ENCODE data around the gene AFG3L2. TPM values are rescaled to one million over a fixed set of nuclear protein-coding genes. Genes with fewer than 3 reads are reported as not detected.

Gene AFG3L2
- total and polyA plus RNA-seq, 2 of the 8 experiments (the other 6 are each of a cell fraction or from before 2014, with no cell fraction given) = 29.7 to 84.8 TPM

DNA sequence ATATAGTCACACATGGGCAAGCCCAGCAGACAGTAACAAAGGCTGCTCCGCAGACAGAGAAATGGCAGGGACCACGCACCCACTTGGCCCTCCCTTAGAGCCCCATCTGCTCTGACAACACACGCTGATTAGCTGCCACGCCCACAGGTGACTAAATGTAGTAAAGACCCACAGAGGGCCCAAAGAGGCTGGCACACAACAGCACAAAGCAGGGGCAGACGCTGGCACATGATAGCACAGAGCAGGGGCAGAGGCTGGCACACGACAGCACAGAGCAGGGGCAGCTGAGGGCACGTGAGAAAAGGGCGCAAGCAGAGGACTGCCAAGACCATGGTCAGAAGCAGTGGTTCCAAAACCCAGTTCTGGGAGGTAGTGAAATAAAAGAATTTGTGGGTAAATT is 10.6 kb downstream of the AFG3L2 start:
- POLR2A ChIA-PET (ENCODE audit: partially characterized antibody) = no interaction called here
- TF ChIP-seq BRCA1 (IDR thresholded peaks at IDR 0.05; ENCODE audit: low read depth, low read length) (no peak), CEBPB (IDR thresholded peaks at IDR 0.05; ENCODE audit: low read depth, low read length) (no peak), GTF2F1 (IDR thresholded peaks at IDR 0.05; ENCODE audit: borderline replicate concordance, low read depth, low read length) (no peak), TAF1 (IDR thresholded peaks at IDR 0.05; ENCODE audit: low read depth, low read length) (no peak), KDM5A (IDR thresholded peaks at IDR 0.05; ENCODE audit: low read length) (no peak)
- TF ChIP-seq, protein P1, sequence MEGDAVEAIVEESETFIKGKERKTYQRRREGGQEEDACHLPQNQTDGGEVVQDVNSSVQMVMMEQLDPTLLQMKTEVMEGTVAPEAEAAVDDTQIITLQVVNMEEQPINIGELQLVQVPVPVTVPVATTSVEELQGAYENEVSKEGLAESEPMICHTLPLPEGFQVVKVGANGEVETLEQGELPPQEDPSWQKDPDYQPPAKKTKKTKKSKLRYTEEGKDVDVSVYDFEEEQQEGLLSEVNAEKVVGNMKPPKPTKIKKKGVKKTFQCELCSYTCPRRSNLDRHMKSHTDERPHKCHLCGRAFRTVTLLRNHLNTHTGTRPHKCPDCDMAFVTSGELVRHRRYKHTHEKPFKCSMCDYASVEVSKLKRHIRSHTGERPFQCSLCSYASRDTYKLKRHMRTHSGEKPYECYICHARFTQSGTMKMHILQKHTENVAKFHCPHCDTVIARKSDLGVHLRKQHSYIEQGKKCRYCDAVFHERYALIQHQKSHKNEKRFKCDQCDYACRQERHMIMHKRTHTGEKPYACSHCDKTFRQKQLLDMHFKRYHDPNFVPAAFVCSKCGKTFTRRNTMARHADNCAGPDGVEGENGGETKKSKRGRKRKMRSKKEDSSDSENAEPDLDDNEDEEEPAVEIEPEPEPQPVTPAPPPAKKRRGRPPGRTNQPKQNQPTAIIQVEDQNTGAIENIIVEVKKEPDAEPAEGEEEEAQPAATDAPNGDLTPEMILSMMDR (IDR thresholded peaks at IDR 0.05; ENCODE audit: control extremely low read depth in 1 of 3, insufficient read depth in 1 of 3, low read depth in 1 of 3, low read length in 3 of 3) = no peak
- TF ChIP-seq, protein P2, sequence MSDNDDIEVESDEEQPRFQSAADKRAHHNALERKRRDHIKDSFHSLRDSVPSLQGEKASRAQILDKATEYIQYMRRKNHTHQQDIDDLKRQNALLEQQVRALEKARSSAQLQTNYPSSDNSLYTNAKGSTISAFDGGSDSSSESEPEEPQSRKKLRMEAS (IDR thresholded peaks at IDR 0.05) = no peak
- H3K79me2 ChIP-seq (ENCODE audit: control insufficient read depth in 1 of 2, insufficient read depth in 2 of 2, low read length in 2 of 2) = peaks cover 6 to 49% of the 10 kb centered on the region in 2 experiments; a peak in 2 of 4 replicates

More for the DNA sequence above, 10.6 kb downstream of the AFG3L2 start:
- Histone ChIP-seq H3K56ac (replicated peaks; ENCODE audit: insufficient read length, low read depth, low read length) (no peak overlapping the region), H3K14ac (ENCODE audit: insufficient read length) (no peak overlapping the region), H2BK20ac (ENCODE audit: low read length) (no peak overlapping the region), H3K27me3 (replicated peaks in 1 of 4; ENCODE audit: control insufficient read depth in 3 of 4, extremely low read depth in 1 of 4, insufficient read depth in 3 of 4, low read length in 3 of 4) (no peaks in the 10 kb centered on the region), H3K4me2 (ENCODE audit: insufficient read depth in 1 of 2, low read depth in 2 of 2, low read length in 2 of 2) (no peak overlapping the region), H2BK120ac (replicated peaks; ENCODE audit: low read depth, low read length) (no peak overlapping the region), H3K23ac (ENCODE audit: insufficient read length) (no peak overlapping the region), H3K4ac (replicated peaks; ENCODE audit: insufficient read length, low read depth, low read length) (no peak overlapping the region), H3K36me3 (ENCODE audit: control insufficient read depth in 2 of 4, insufficient read depth in 4 of 4, low read length in 3 of 4) (peaks cover 15 to 56% (median 25%) of the 10 kb centered on the region in 4 experiments), H4K20me1 (replicated peaks in 1 of 2; ENCODE audit: control insufficient read depth in 1 of 2, insufficient read depth in 2 of 2, low read length in 2 of 2) (peaks cover 0 to 11% of the 10 kb centered on the region in 2 experiments), H4K8ac (ENCODE audit: extremely low read depth, insufficient read depth, low read length) (peak overlapping the region; percentile 46; the same call in 1 of the 2 replicates), H4K91ac (replicated peaks; ENCODE audit: insufficient read length, low read length) (no peak overlapping the region), H2BK15ac (ENCODE audit: low read length) (no peak overlapping the region), H3K9me3 (ENCODE audit: insufficient read depth in 2 of 2, low read depth in 1 of 2, low read length in 1 of 2) (no peaks in the 10 kb centered on the region), H3K4me3 (ENCODE audit: extremely low read depth in 1 of 4, insufficient read depth in 2 of 4, low read depth in 3 of 4, low read length in 4 of 4) (no peak overlapping the region), H3K79me1 (ENCODE audit: low read depth, low read length) (peaks cover 5% of the 10 kb centered on the region), H3K4me1 (replicated peaks in 1 of 4; ENCODE audit: control insufficient read depth in 3 of 4, insufficient read depth in 4 of 4, low read length in 3 of 4) (no peaks in the 10 kb centered on the region), H3K27ac (ENCODE audit: low read depth, low read length) (no peak overlapping the region), H3K23me2 (ENCODE audit: low read depth, low read length) (no peaks in the 10 kb centered on the region), H2BK12ac (ENCODE audit: low read depth, low read length) (no peak overlapping the region), H2BK5ac (ENCODE audit: low read depth, low read length) (no peak overlapping the region), H2AK5ac (ENCODE audit: low read depth, low read length) (no peak overlapping the region), H3K18ac (ENCODE audit: extremely low read depth, low read length) (no peak overlapping the region), H4K5ac (ENCODE audit: insufficient read length, low read depth, low read length) (no peak overlapping the region), H2AFZ (ENCODE audit: low read length) (no peak overlapping the region), H3K9ac (replicated peaks in 1 of 4; ENCODE audit: extremely low read depth in 1 of 4, low read depth in 3 of 4, low read length in 3 of 4) (no peak overlapping the region)
- FAIRE-seq = no peak
- 90% methylated on average over 8 of the region's 8 CpGs; no CpG with 5 or more reads in 1 of the 2 experiments for WGBS, 2 experiments (ENCODE audit: extremely low coverage in 1 of 2, insufficient coverage in 1 of 2, insufficient read length in 1 of 2, insufficient replicate concordance in 2 of 2, low coverage in 1 of 2, low lambda C conversion rate in 2 of 2, missing lambda C conversion rate in 1 of 2)
- no peak for DNase-seq (ENCODE audit: low read depth in 1 of 2, low spot score in 2 of 2)
- CTCF ChIA-PET (ENCODE audit: partially characterized antibody) = no interaction called here

Measured in H1 (cell line).